ENCODE measurements around the gene MSRB1.
A peak's percentile ranks its signal among the peaks of the same experiment; 100 is the strongest.

DNA sequence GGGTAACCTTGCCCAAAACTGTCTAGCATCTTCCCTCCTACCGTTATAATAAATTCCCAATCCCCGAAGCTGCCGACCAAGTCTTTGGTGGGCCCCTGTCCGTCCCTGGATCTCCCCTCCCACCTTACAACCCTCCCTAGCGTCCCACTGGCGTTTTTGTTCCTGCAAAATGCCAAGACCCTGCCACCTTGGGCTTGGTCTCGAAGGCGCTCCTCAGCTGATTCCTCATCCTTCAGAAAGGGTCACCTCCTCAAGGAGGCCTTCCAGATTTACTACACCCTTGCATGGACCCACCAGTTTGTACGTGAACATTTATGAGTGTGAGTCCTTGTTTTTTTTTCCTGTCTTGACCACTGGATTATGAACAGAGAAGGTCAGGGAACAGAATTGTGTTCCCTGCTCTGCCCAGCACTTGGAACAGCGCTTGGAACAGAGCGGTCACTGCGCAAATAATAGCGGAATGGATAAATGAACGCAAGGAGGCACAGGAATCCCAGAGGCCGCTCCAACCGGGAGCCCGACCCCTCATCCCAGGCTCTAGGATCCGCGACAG lies 40.1 kb upstream of the MSRB1 start:
- TF ChIP-seq, protein P1, sequence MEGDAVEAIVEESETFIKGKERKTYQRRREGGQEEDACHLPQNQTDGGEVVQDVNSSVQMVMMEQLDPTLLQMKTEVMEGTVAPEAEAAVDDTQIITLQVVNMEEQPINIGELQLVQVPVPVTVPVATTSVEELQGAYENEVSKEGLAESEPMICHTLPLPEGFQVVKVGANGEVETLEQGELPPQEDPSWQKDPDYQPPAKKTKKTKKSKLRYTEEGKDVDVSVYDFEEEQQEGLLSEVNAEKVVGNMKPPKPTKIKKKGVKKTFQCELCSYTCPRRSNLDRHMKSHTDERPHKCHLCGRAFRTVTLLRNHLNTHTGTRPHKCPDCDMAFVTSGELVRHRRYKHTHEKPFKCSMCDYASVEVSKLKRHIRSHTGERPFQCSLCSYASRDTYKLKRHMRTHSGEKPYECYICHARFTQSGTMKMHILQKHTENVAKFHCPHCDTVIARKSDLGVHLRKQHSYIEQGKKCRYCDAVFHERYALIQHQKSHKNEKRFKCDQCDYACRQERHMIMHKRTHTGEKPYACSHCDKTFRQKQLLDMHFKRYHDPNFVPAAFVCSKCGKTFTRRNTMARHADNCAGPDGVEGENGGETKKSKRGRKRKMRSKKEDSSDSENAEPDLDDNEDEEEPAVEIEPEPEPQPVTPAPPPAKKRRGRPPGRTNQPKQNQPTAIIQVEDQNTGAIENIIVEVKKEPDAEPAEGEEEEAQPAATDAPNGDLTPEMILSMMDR (IDR thresholded peaks at IDR 0.05 in 8 of 11, conservative IDR thresholded peaks at IDR 0.05 in 3 of 11): peak in 1 of 11 experiments; percentile 2
- TF ChIP-seq POLR2A (IDR thresholded peaks at IDR 0.05): no peak

All from spleen (tissue), 7 donors.